ENCODE data around the gene TNFRSF1A. TPM values are rescaled to one million over a fixed set of nuclear protein-coding genes. Genes with fewer than 3 reads are reported as not detected.

The TNFRSF1A gene
- total and polyA plus RNA-seq, 2 of the 13 experiments (the other 11 are each of a cell fraction or from before 2014, with no cell fraction given): 41.5 to 61.2 TPM

DNA sequence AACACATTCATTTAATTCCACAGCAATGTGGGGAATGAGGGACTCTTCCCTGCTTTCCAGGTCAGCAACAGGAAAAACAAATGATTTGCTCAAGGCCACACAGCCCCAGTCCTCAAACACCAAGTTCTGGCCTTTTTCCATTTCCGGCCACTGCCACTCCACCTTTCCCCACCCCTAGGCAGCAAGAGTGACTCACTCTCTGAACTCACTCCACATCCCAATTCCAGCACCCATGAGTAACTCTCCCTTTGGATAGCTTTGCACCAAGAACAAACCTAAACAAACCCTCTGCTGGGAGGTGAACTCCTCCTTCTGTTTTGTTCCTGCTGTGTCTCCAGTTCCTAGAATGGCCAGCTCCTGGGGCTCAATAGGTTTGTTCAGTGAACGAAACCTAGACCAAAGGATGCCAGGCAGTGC, 61.8 kb downstream of the TNFRSF1A start (continued):
- TF ChIP-seq, protein P1, sequence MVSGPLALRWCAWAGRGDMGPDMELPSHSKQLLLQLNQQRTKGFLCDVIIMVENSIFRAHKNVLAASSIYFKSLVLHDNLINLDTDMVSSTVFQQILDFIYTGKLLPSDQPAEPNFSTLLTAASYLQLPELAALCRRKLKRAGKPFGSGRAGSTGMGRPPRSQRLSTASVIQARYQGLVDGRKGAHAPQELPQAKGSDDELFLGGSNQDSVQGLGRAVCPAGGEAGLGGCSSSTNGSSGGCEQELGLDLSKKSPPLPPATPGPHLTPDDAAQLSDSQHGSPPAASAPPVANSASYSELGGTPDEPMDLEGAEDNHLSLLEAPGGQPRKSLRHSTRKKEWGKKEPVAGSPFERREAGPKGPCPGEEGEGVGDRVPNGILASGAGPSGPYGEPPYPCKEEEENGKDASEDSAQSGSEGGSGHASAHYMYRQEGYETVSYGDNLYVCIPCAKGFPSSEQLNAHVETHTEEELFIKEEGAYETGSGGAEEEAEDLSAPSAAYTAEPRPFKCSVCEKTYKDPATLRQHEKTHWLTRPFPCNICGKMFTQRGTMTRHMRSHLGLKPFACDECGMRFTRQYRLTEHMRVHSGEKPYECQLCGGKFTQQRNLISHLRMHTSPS (CRISPR knock-in tag; IDR thresholded peaks at IDR 0.05; ENCODE audit: low read depth): no peak
- TF ChIP-seq RXRB (CRISPR knock-in tag; IDR thresholded peaks at IDR 0.05; ENCODE audit: borderline replicate concordance) (peak; percentile 84), ZBTB21 (CRISPR knock-in tag; IDR thresholded peaks at IDR 0.05) (no peak), GATAD2A (CRISPR knock-in tag; IDR thresholded peaks at IDR 0.05) (peak; percentile 84), ZNF331 (CRISPR knock-in tag; IDR thresholded peaks at IDR 0.05) (peak; percentile 26; the same call in 1 of the 2 replicates), ZNF260 (CRISPR knock-in tag; IDR thresholded peaks at IDR 0.05; ENCODE audit: borderline replicate concordance, low read depth) (no peak), AHR (CRISPR knock-in tag; IDR thresholded peaks at IDR 0.05) (no peak), ZNF562 (CRISPR knock-in tag; IDR thresholded peaks at IDR 0.05; ENCODE audit: borderline replicate concordance) (no peak), ZNF17 (CRISPR knock-in tag; IDR thresholded peaks at IDR 0.05) (no peak), ZSCAN30 (CRISPR knock-in tag; IDR thresholded peaks at IDR 0.05) (no peak), ZNF674 (CRISPR knock-in tag; IDR thresholded peaks at IDR 0.05; ENCODE audit: low read depth) (no peak), HDAC1 (CRISPR knock-in tag; IDR thresholded peaks at IDR 0.05) (peak; percentile 51; the same call in 1 of the 2 replicates), ZNF12 (CRISPR knock-in tag; IDR thresholded peaks at IDR 0.05) (peak; percentile 18; the same call in 1 of the 2 replicates), GPN1 (CRISPR knock-in tag; IDR thresholded peaks at IDR 0.05; ENCODE audit: borderline replicate concordance) (no peak), SMYD3 (CRISPR knock-in tag; IDR thresholded peaks at IDR 0.05) (no peak), ZNF431 (CRISPR knock-in tag; IDR thresholded peaks at IDR 0.05; ENCODE audit: borderline replicate concordance, low read depth) (0 out of 2 replicates have a peak, but pooled peaks have one; percentile 5), SAP130 (CRISPR knock-in tag; IDR thresholded peaks at IDR 0.05; ENCODE audit: low read depth) (peak; percentile 78)
- TF ChIP-seq, protein P2, sequence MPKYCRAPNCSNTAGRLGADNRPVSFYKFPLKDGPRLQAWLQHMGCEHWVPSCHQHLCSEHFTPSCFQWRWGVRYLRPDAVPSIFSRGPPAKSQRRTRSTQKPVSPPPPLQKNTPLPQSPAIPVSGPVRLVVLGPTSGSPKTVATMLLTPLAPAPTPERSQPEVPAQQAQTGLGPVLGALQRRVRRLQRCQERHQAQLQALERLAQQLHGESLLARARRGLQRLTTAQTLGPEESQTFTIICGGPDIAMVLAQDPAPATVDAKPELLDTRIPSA (CRISPR knock-in tag; IDR thresholded peaks at IDR 0.05; ENCODE audit: borderline replicate concordance): no peak
- TF ChIP-seq, protein P3, sequence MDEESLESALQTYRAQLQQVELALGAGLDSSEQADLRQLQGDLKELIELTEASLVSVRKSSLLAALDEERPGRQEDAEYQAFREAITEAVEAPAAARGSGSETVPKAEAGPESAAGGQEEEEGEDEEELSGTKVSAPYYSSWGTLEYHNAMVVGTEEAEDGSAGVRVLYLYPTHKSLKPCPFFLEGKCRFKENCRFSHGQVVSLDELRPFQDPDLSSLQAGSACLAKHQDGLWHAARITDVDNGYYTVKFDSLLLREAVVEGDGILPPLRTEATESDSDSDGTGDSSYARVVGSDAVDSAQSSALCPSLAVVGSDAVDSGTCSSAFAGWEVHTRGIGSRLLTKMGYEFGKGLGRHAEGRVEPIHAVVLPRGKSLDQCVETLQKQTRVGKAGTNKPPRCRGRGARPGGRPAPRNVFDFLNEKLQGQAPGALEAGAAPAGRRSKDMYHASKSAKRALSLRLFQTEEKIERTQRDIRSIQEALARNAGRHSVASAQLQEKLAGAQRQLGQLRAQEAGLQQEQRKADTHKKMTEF (CRISPR knock-in tag; IDR thresholded peaks at IDR 0.05): no peak
- TF ChIP-seq, protein P4, sequence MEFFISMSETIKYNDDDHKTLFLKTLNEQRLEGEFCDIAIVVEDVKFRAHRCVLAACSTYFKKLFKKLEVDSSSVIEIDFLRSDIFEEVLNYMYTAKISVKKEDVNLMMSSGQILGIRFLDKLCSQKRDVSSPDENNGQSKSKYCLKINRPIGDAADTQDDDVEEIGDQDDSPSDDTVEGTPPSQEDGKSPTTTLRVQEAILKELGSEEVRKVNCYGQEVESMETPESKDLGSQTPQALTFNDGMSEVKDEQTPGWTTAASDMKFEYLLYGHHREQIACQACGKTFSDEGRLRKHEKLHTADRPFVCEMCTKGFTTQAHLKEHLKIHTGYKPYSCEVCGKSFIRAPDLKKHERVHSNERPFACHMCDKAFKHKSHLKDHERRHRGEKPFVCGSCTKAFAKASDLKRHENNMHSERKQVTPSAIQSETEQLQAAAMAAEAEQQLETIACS (CRISPR knock-in tag; IDR thresholded peaks at IDR 0.05): no peak
- TF ChIP-seq, protein P5, sequence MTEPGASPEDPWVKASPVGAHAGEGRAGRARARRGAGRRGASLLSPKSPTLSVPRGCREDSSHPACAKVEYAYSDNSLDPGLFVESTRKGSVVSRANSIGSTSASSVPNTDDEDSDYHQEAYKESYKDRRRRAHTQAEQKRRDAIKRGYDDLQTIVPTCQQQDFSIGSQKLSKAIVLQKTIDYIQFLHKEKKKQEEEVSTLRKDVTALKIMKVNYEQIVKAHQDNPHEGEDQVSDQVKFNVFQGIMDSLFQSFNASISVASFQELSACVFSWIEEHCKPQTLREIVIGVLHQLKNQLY (CRISPR knock-in tag; IDR thresholded peaks at IDR 0.05): no peak; the same call in 1 of the 2 replicates
- TF ChIP-seq, protein P6, sequence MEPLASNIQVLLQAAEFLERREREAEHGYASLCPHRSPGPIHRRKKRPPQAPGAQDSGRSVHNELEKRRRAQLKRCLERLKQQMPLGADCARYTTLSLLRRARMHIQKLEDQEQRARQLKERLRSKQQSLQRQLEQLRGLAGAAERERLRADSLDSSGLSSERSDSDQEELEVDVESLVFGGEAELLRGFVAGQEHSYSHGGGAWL (CRISPR knock-in tag; IDR thresholded peaks at IDR 0.05): no peak
